H9 (cell line): Measurements from ENCODE around the gene PNMA6F. TPM values are rescaled to one million over a fixed set of nuclear protein-coding genes. Genes with fewer than 3 reads are reported as not detected.

ENCODE experiments used
- DNase-seq: peaks from one replicate; pipeline ENCODE4 v3.0.0-alpha.2; 2017
- H2AFZ ChIP-seq: one replicate; pipeline ENCODE4 v1.6.1; 2013; ENCODE audit warnings: mild to moderate bottlenecking, low read length, control low read depth, moderate library complexity
- H2AK5ac ChIP-seq: 2 replicates; pipeline ENCODE4 v1.6.1; 2013; ENCODE audit warnings: low read length, control low read depth, mixed read lengths; ENCODE audit not compliant: insufficient read length
- H2BK120ac ChIP-seq: one replicate; pipeline ENCODE4 v1.6.1; 2013; ENCODE audit warnings: low read depth, mild to moderate bottlenecking, low read length, control low read depth, inconsistent platforms; ENCODE audit not compliant: poor library complexity, severe bottlenecking
- H2BK12ac ChIP-seq: 2 replicates; pipeline ENCODE4 v1.6.1; 2013; ENCODE audit warnings: low read length, control low read depth, mixed read lengths, low read depth; ENCODE audit not compliant: insufficient read length
- H2BK15ac ChIP-seq: 2 replicates; pipeline ENCODE4 v1.6.1; 2013; ENCODE audit warnings: low read depth, low read length, control low read depth
- H2BK20ac ChIP-seq: one replicate; pipeline ENCODE4 v1.6.1; 2013; ENCODE audit warnings: low read depth, mild to moderate bottlenecking, low read length, control low read depth, inconsistent platforms; ENCODE audit not compliant: poor library complexity, severe bottlenecking
- H2BK5ac ChIP-seq: 2 replicates; pipeline ENCODE4 v1.6.1; 2013; ENCODE audit warnings: low read length, control low read depth, mixed read lengths; ENCODE audit not compliant: insufficient read length
- H3K14ac ChIP-seq: 2 replicates; pipeline ENCODE4 v1.6.1; 2013; ENCODE audit warnings: low read length, control low read depth; ENCODE audit not compliant: insufficient read depth
- H3K18ac ChIP-seq: 2 replicates; pipeline ENCODE4 v1.6.1; 2013; ENCODE audit warnings: low read depth, mild to moderate bottlenecking, mixed read lengths, low read length, control low read depth; ENCODE audit not compliant: insufficient read length
- H3K23ac ChIP-seq: 2 replicates; pipeline ENCODE4 v1.6.1; 2013; ENCODE audit warnings: low read length, control low read depth, mixed read lengths, low read depth; ENCODE audit not compliant: insufficient read length
- H3K23me2 ChIP-seq: 2 replicates; pipeline ENCODE4 v1.6.1; 2013; ENCODE audit warnings: low read depth, mild to moderate bottlenecking, mixed read lengths, low read length, control low read depth; ENCODE audit not compliant: insufficient read length, poor library complexity, severe bottlenecking
- H3K27ac ChIP-seq: 2 replicates; pipeline ENCODE4 v1.5.1; 2013; ENCODE audit warnings: low read length, control low read depth, mixed read lengths, low read depth; ENCODE audit not compliant: insufficient read length
- H3K27me3 ChIP-seq: 2 replicates; pipeline ENCODE4 v1.6.1; 2013; ENCODE audit warnings: low read length, control low read depth, inconsistent platforms; ENCODE audit not compliant: insufficient read depth
- H3K4ac ChIP-seq: 2 replicates; pipeline ENCODE4 v1.6.1; 2013; ENCODE audit warnings: low read depth, mild to moderate bottlenecking, control low read depth, inconsistent platforms, low read length, moderate library complexity
- H3K4me1 ChIP-seq: 2 replicates; pipeline ENCODE4 v1.6.1; 2013; ENCODE audit warnings: low read length, control low read depth, inconsistent platforms; ENCODE audit not compliant: insufficient read depth
- H3K4me2 ChIP-seq: 2 replicates; pipeline ENCODE4 v1.6.1; 2013; ENCODE audit warnings: low read length, control low read depth, mixed read lengths; ENCODE audit not compliant: insufficient read length, insufficient read depth
- H3K56ac ChIP-seq: 2 replicates; pipeline ENCODE4 v1.6.1; 2013; ENCODE audit warnings: low read depth, mild to moderate bottlenecking, mixed read lengths, low read length, control low read depth; ENCODE audit not compliant: insufficient read length
- H3K79me1 ChIP-seq: 2 replicates; pipeline ENCODE4 v1.6.1; 2013; ENCODE audit warnings: low read depth, mild to moderate bottlenecking, moderate library complexity, low read length, control low read depth, inconsistent platforms; ENCODE audit not compliant: insufficient read depth, poor library complexity, severe bottlenecking
- H3K79me2 ChIP-seq: 2 replicates; pipeline ENCODE4 v1.6.1; 2013; ENCODE audit warnings: low read length, control low read depth, inconsistent platforms; ENCODE audit not compliant: insufficient read depth
- H3K9ac ChIP-seq: 2 replicates; pipeline ENCODE4 v1.6.1; 2013; ENCODE audit warnings: low read length, control low read depth, mixed read lengths; ENCODE audit not compliant: insufficient read length; ENCODE audit errors: extremely low read depth
- H3K9me3 ChIP-seq: one replicate; pipeline ENCODE4 v1.6.1; 2013; ENCODE audit warnings: low read depth, low read length, inconsistent platforms; ENCODE audit not compliant: control insufficient read depth
- H3T11ph ChIP-seq: one replicate; pipeline ENCODE4 v1.6.1; 2013; ENCODE audit warnings: mild to moderate bottlenecking, low read length, control low read depth, inconsistent platforms
- H4K20me1 ChIP-seq: one replicate; pipeline ENCODE4 v1.6.1; 2013; ENCODE audit not compliant: control insufficient read depth, insufficient read length, insufficient read depth
- H4K5ac ChIP-seq: 2 replicates; pipeline ENCODE4 v1.6.1; 2013; ENCODE audit warnings: low read depth, mild to moderate bottlenecking, mixed read lengths, low read length, control low read depth; ENCODE audit not compliant: insufficient read length
- H4K8ac ChIP-seq: replicated peaks from 2 replicates; pipeline ENCODE4 v1.6.1; 2013; ENCODE audit warnings: low read length, control low read depth, mixed read lengths, low read depth; ENCODE audit not compliant: insufficient read length
- H4K91ac ChIP-seq: 2 replicates; pipeline ENCODE4 v1.6.1; 2013; ENCODE audit warnings: low read depth, mild to moderate bottlenecking, moderate library complexity, mixed read lengths, low read length, control low read depth; ENCODE audit not compliant: insufficient read length
- H3K27ac Mint-ChIP-seq, 3 experiments: 2 replicates in 2 of 3; 3 replicates in 1 of 3; pipeline ENCODE4 v1.8.0; 2020 to 2021; ENCODE audit warnings: mixed read lengths in 3 of 3, mild to moderate bottlenecking in 1 of 3, moderate library complexity in 1 of 3
- H3K27me3 Mint-ChIP-seq: 2 replicates; pipeline ENCODE4 v1.8.0; 2021; ENCODE audit warnings: low read depth, mild to moderate bottlenecking, moderate library complexity, mixed read lengths
- H3K36me3 Mint-ChIP-seq, 3 experiments: 2 replicates in 2 of 3; 3 replicates in 1 of 3; pipeline ENCODE4 v1.8.0; 2020 to 2021; ENCODE audit warnings: low read depth in 3 of 3, mixed read lengths in 3 of 3; ENCODE audit not compliant: insufficient read depth in 1 of 3
- H3K4me1 Mint-ChIP-seq, 2 experiments: 2 replicates each; pipeline ENCODE4 v1.8.0; 2020; ENCODE audit warnings: mixed read lengths in 2 of 2
- H3K4me3 Mint-ChIP-seq, 2 experiments: 2 replicates in 1 of 2; 3 replicates in 1 of 2; pipeline ENCODE4 v1.8.0; 2020 to 2021; ENCODE audit warnings: mild to moderate bottlenecking in 2 of 2, mixed read lengths in 2 of 2, moderate library complexity in 1 of 2
- H3K9me3 Mint-ChIP-seq, 2 experiments: 2 replicates in 1 of 2; 3 replicates in 1 of 2; pipeline ENCODE4 v1.8.0; 2020; ENCODE audit warnings: mild to moderate bottlenecking in 2 of 2, mixed read lengths in 2 of 2, moderate library complexity in 1 of 2
- CTCF ChIP-seq: fragments of 200-600 bp; sonication (generic); conservative IDR thresholded peaks from 3 replicates; pipeline ENCODE4 v1.8.0; 2021; ENCODE audit warnings: antibody characterized with exemption, mild to moderate bottlenecking
- WGBS: extraction: QIAGEN DNeasy Blood & Tissue Kit; methylation state at CpG from one replicate; pipeline ENCODE4 v1.1.7; 2013; ENCODE audit warnings: missing lambda C conversion rate, low lambda C conversion rate, mixed read lengths; ENCODE audit not compliant: insufficient read length; ENCODE audit errors: extremely low coverage; 5-methylcytosine and 5-hydroxymethylcytosine counted together
- total RNA-seq: library from RNA; stranded (reverse); gene quantifications from 2 replicates; pipeline ENCODE4 v1.2.1, GENCODE V29; 2021

The PNMA6F gene
- total RNA-seq, 1 experiment from 2014 or later = not detected

- H3K9me3 Mint-ChIP-seq = peaks cover 72 to 86% of the 10 kb centered on the region in 2 experiments
- WGBS = no CpG with 5 or more reads among the region's 38 CpGs
- Histone ChIP-seq H3K79me2 (no peaks in the 10 kb centered on the region), H3K23ac (no peak overlapping the region), H4K8ac (no peak overlapping the region), H3K9me3 (peaks cover 71% of the 10 kb centered on the region), H4K91ac (no peak overlapping the region), H3K4ac (no peak overlapping the region), H3K56ac (no peak overlapping the region), H2BK5ac (no peak overlapping the region), H3K27ac (no peak overlapping the region), H2AFZ (no peak overlapping the region), H3K14ac (no peak overlapping the region), H3K4me2 (no peak overlapping the region), H2BK20ac (no peak overlapping the region), H3K79me1 (no peaks in the 10 kb centered on the region), H2AK5ac (no peak overlapping the region), H3K9ac (no peak overlapping the region), H4K5ac (no peak overlapping the region), H3K18ac (no peak overlapping the region), H2BK12ac (no peak overlapping the region), H4K20me1 (no peaks in the 10 kb centered on the region), H3T11ph (no peak overlapping the region), H2BK15ac (no peak overlapping the region), H3K27me3 (no peaks in the 10 kb centered on the region), H3K23me2 (no peaks in the 10 kb centered on the region), H2BK120ac (no peak overlapping the region), H3K4me1 (no peaks in the 10 kb centered on the region)
- H3K27ac Mint-ChIP-seq = no peak overlapping the region
- DNase-seq = no peak
- TF ChIP-seq CTCF = no peak
- peaks cover 5% of the 10 kb centered on the region in 2 experiments; a peak in 2 of 4 replicates for H3K4me1 Mint-ChIP-seq
- H3K27me3 Mint-ChIP-seq = no peaks in the 10 kb centered on the region
- H3K36me3 Mint-ChIP-seq = peaks cover 37 to 85% (median 62%) of the 10 kb centered on the region in 3 experiments; a peak in 6 of 7 replicates
- H3K4me3 Mint-ChIP-seq = no peak overlapping the region
Observed at GRCh38 chrX:153347530-153347929, 26.0 kb upstream of the PNMA6F start.
